Tibial artery (tissue), 4 donors: ENCODE measurements around the gene HSPB6.

Experiments used
- DNase-seq, 2 donors: peaks; one replicate each; pipeline ENCODE4 v3.0.0-alpha.2; 2019
- H3K27ac ChIP-seq, 2 donors: fragments of 200-600 bp; sonication (generic) in 1 of 2; 1 replicate in 1 of 2; 2 replicates in 1 of 2; pipeline ENCODE4 v1.5.1; 2018 to 2019; ENCODE audit warnings: mild to moderate bottlenecking in 1 of 2
- H3K27me3 ChIP-seq, 2 donors: fragments of 200-600 bp; sonication (generic) in 1 of 2; one replicate each; pipeline versions ENCODE4 v1.5.1 to v1.6.0; 2016 to 2019
- H3K36me3 ChIP-seq, 3 donors: fragments of 200-600 bp; sonication (generic) in 2 of 3; one replicate each; pipeline ENCODE4 v1.5.1; 2016 to 2019; ENCODE audit warnings: mild to moderate bottlenecking in 2 of 3
- H3K4me1 ChIP-seq, 4 donors: fragments of 200-600 bp; sonication (generic) in 2 of 4; 1 replicate in 3 of 4; 2 replicates in 1 of 4; pipeline ENCODE4 v1.5.1; 2016 to 2019
- H3K4me3 ChIP-seq, 2 donors: fragments of 200-600 bp; sonication (generic) in 1 of 2; 1 replicate in 1 of 2; 2 replicates in 1 of 2; pipeline ENCODE4 v1.5.1; 2018 to 2019; ENCODE audit warnings: mild to moderate bottlenecking in 2 of 2
- H3K9me3 ChIP-seq, 3 donors: fragments of 200-600 bp; sonication (generic) in 1 of 3; one replicate each; pipeline ENCODE4 v1.5.1; 2016 to 2019
- CTCF ChIP-seq, 2 experiments: fragments of 200-600 bp in 1 of 2; fragments of 450-650 bp in 1 of 2; IDR thresholded peaks; one replicate each; pipeline ENCODE4 v1.5.1; 2017 to 2019; ENCODE audit warnings: antibody characterized with exemption in 2 of 2, mild to moderate bottlenecking in 1 of 2, moderate library complexity in 1 of 2
- intact Hi-C: fragments of 100-400 bp; cut with DNase I; formaldehyde crosslinking; loops from one replicate; pipeline ENCODE4 v1.15.0; 2023; ENCODE audit warnings: low total_unique reads

The HSPB6 gene

GRCh38 chr19:35782589-35782988 lies 25.8 kb upstream of the HSPB6 start:
- Histone ChIP-seq H3K4me1 (no peaks in the 10 kb centered on the region), H3K27me3 (no peaks in the 10 kb centered on the region), H3K27ac (no peak overlapping the region), H3K9me3 (no peaks in the 10 kb centered on the region), H3K36me3 (peaks cover 27 to 99% (median 50%) of the 10 kb centered on the region in 3 donors), H3K4me3 (no peak overlapping the region)
- intact Hi-C loops = no loop called here
- TF ChIP-seq CTCF (IDR thresholded peaks at IDR 0.05) = no peak
- no peak for DNase-seq

GRCh38 chr19:35781650-35782049 lies 24.8 kb upstream of the HSPB6 start:
- H3K4me3 ChIP-seq = no peak overlapping the region
- TF ChIP-seq CTCF (IDR thresholded peaks at IDR 0.05) = no peak
- no peaks in the 10 kb centered on the region for H3K9me3 ChIP-seq
- peaks cover 22 to 92% (median 50%) of the 10 kb centered on the region in 3 donors for H3K36me3 ChIP-seq
- H3K4me1 ChIP-seq = peaks cover 0 to under 1% (median 0%) of the 10 kb centered on the region in 4 donors
- H3K27ac ChIP-seq = no peak overlapping the region
- intact Hi-C loops = no loop called here
- no peak for DNase-seq
- no peaks in the 10 kb centered on the region for H3K27me3 ChIP-seq

GRCh38 chr19:35780717-35781116 lies 23.9 kb upstream of the HSPB6 start:
- no peak overlapping the region for H3K27ac ChIP-seq
- H3K36me3 ChIP-seq = peaks cover 22 to 82% (median 46%) of the 10 kb centered on the region in 3 donors
- intact Hi-C loops = no loop called here
- H3K27me3 ChIP-seq = no peaks in the 10 kb centered on the region
- DNase-seq = no peak
- no peaks in the 10 kb centered on the region for H3K9me3 ChIP-seq
- H3K4me3 ChIP-seq = no peak overlapping the region
- peaks cover 0 to 10% (median 8%) of the 10 kb centered on the region in 4 donors for H3K4me1 ChIP-seq
- TF ChIP-seq CTCF (IDR thresholded peaks at IDR 0.05) = no peak

- H3K27ac ChIP-seq = no peak overlapping the region
Measured at GRCh38 chr19:35780058-35780457, 23.2 kb upstream of the HSPB6 start.

GRCh38 chr19:35779033-35779432 lies 22.2 kb upstream of the HSPB6 start:
- DNase-seq = no peak
- Histone ChIP-seq H3K27me3 (no peaks in the 10 kb centered on the region), H3K9me3 (no peaks in the 10 kb centered on the region), H3K27ac (no peak overlapping the region), H3K4me3 (no peak overlapping the region), H3K36me3 (peaks cover 22 to 66% (median 36%) of the 10 kb centered on the region in 3 donors), H3K4me1 (peaks cover 0 to 19% (median 15%) of the 10 kb centered on the region in 4 donors)
- intact Hi-C loops = no loop called here
- no peak for TF ChIP-seq CTCF (IDR thresholded peaks at IDR 0.05)

More at GRCh38 chr19:35780058-35780457, 23.2 kb upstream of the HSPB6 start:
- H3K4me3 ChIP-seq = no peak overlapping the region
- H3K27me3 ChIP-seq = no peaks in the 10 kb centered on the region
- peaks cover 0 to 12% (median 9%) of the 10 kb centered on the region in 4 donors for H3K4me1 ChIP-seq
- DNase-seq = no peak
- H3K36me3 ChIP-seq = peaks cover 22 to 76% (median 40%) of the 10 kb centered on the region in 3 donors
- no peak for TF ChIP-seq CTCF (IDR thresholded peaks at IDR 0.05)
- intact Hi-C loops = no loop called here
- no peaks in the 10 kb centered on the region for H3K9me3 ChIP-seq

- Histone ChIP-seq H3K4me3 (no peak overlapping the region), H3K9me3 (no peaks in the 10 kb centered on the region), H3K36me3 (peaks cover 22 to 56% (median 36%) of the 10 kb centered on the region in 3 donors), H3K27me3 (no peaks in the 10 kb centered on the region), H3K27ac (no peak overlapping the region), H3K4me1 (peaks cover 0 to 19% (median 15%) of the 10 kb centered on the region in 4 donors)
- intact Hi-C loops = no loop called here
- no peak for TF ChIP-seq CTCF (IDR thresholded peaks at IDR 0.05)
- no peak for DNase-seq
Measured at GRCh38 chr19:35777961-35778360, 21.1 kb upstream of the HSPB6 start.
